ENCODE data around the gene PRKN. TPM values are rescaled to one million over a fixed set of nuclear protein-coding genes. Genes with fewer than 3 reads are reported as not detected.

Gene PRKN
- total RNA-seq, 2 donors from 2014 or later, result 3.3 to 4.8 TPM

GRCh38 chr6:162442687-162443086 is 284.9 kb downstream of the PRKN start:
- H3K9me3 Mint-ChIP-seq, result peaks cover 12% of the 10 kb centered on the region
- no peak overlapping the region for H3K27ac Mint-ChIP-seq
- 42 to 70% methylated on average over 2 to 6 of the region's 6 CpGs for WGBS, 2 experiments (ENCODE audit: insufficient coverage in 1 of 2, insufficient read length in 1 of 2)

GRCh38 chr6:162441991-162442390 is 285.6 kb downstream of the PRKN start:
- H3K27me3 Mint-ChIP-seq (ENCODE audit: insufficient read depth), result no peaks in the 10 kb centered on the region

More at GRCh38 chr6:162442687-162443086, 284.9 kb downstream of the PRKN start:
- peak; percentile 83 for DNase-seq
- H3K4me1 ChIP-seq (ENCODE audit: control insufficient read depth, insufficient read depth, low read length), result no peaks in the 10 kb centered on the region
- H3K27me3 ChIP-seq (ENCODE audit: control insufficient read depth, insufficient read depth, low read length, poor library complexity, severe bottlenecking), result no peaks in the 10 kb centered on the region
- H3K4me3 ChIP-seq (ENCODE audit: low read length), result no peak overlapping the region
- Mint-ChIP-seq H3K4me3 (no peak overlapping the region), H3K4me1 (no peaks in the 10 kb centered on the region), H3K27me3 (ENCODE audit: insufficient read depth) (no peaks in the 10 kb centered on the region), H3K36me3 (ENCODE audit: low read depth) (no peaks in the 10 kb centered on the region)
- H3K27ac ChIP-seq (ENCODE audit: low read depth, low read length), result no peak overlapping the region
- no peaks in the 10 kb centered on the region for H3K36me3 ChIP-seq (ENCODE audit: control insufficient read depth, insufficient read depth, low read length)
- TF ChIP-seq, protein P1, sequence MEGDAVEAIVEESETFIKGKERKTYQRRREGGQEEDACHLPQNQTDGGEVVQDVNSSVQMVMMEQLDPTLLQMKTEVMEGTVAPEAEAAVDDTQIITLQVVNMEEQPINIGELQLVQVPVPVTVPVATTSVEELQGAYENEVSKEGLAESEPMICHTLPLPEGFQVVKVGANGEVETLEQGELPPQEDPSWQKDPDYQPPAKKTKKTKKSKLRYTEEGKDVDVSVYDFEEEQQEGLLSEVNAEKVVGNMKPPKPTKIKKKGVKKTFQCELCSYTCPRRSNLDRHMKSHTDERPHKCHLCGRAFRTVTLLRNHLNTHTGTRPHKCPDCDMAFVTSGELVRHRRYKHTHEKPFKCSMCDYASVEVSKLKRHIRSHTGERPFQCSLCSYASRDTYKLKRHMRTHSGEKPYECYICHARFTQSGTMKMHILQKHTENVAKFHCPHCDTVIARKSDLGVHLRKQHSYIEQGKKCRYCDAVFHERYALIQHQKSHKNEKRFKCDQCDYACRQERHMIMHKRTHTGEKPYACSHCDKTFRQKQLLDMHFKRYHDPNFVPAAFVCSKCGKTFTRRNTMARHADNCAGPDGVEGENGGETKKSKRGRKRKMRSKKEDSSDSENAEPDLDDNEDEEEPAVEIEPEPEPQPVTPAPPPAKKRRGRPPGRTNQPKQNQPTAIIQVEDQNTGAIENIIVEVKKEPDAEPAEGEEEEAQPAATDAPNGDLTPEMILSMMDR (conservative IDR thresholded peaks at IDR 0.05), result peak; percentile 92
- no peak overlapping the region for H3K9ac ChIP-seq (ENCODE audit: extremely low read depth, low read length, poor library complexity, severe bottlenecking)
- H3K9me3 ChIP-seq (ENCODE audit: control insufficient read depth, low read length), result peaks cover 8% of the 10 kb centered on the region

GRCh38 chr6:162438980-162439379 is 288.6 kb downstream of the PRKN start:
- TF ChIP-seq, protein P1 (conservative IDR thresholded peaks at IDR 0.05), result no peak
- 64 to 95% methylated on average over 1 to 2 of the region's 2 CpGs for WGBS, 2 experiments (ENCODE audit: insufficient coverage in 1 of 2, insufficient read length in 1 of 2)
- Mint-ChIP-seq H3K4me3 (no peak overlapping the region), H3K27ac (no peak overlapping the region), H3K27me3 (ENCODE audit: insufficient read depth) (no peaks in the 10 kb centered on the region), H3K9me3 (peaks cover 12% of the 10 kb centered on the region), H3K4me1 (no peaks in the 10 kb centered on the region), H3K36me3 (ENCODE audit: low read depth) (no peaks in the 10 kb centered on the region)
- no peaks in the 10 kb centered on the region for H3K4me1 ChIP-seq (ENCODE audit: control insufficient read depth, insufficient read depth, low read length)
- no peaks in the 10 kb centered on the region for H3K36me3 ChIP-seq (ENCODE audit: control insufficient read depth, insufficient read depth, low read length)
- no peak for DNase-seq
- peak overlapping the region; percentile 76 for H3K27ac ChIP-seq (ENCODE audit: low read depth, low read length)
- no peak overlapping the region for H3K9ac ChIP-seq (ENCODE audit: extremely low read depth, low read length, poor library complexity, severe bottlenecking)
- no peaks in the 10 kb centered on the region for H3K27me3 ChIP-seq (ENCODE audit: control insufficient read depth, insufficient read depth, low read length, poor library complexity, severe bottlenecking)
- H3K9me3 ChIP-seq (ENCODE audit: control insufficient read depth, low read length), result peaks cover 12% of the 10 kb centered on the region
- no peak overlapping the region for H3K4me3 ChIP-seq (ENCODE audit: low read length)

More at GRCh38 chr6:162441991-162442390, 285.6 kb downstream of the PRKN start:
- Histone ChIP-seq H3K9me3 (ENCODE audit: control insufficient read depth, low read length) (peaks cover 12% of the 10 kb centered on the region), H3K27ac (ENCODE audit: low read depth, low read length) (no peak overlapping the region), H3K4me3 (ENCODE audit: low read length) (no peak overlapping the region), H3K27me3 (ENCODE audit: control insufficient read depth, insufficient read depth, low read length, poor library complexity, severe bottlenecking) (no peaks in the 10 kb centered on the region), H3K4me1 (ENCODE audit: control insufficient read depth, insufficient read depth, low read length) (no peaks in the 10 kb centered on the region), H3K36me3 (ENCODE audit: control insufficient read depth, insufficient read depth, low read length) (no peaks in the 10 kb centered on the region), H3K9ac (ENCODE audit: extremely low read depth, low read length, poor library complexity, severe bottlenecking) (no peak overlapping the region)
- peaks cover 12% of the 10 kb centered on the region for H3K9me3 Mint-ChIP-seq
- H3K27ac Mint-ChIP-seq, result no peak overlapping the region
- TF ChIP-seq, protein P1 (conservative IDR thresholded peaks at IDR 0.05), result no peak
- 76 to 83% methylated on average over 4 to 5 of the region's 5 CpGs for WGBS, 2 experiments (ENCODE audit: insufficient coverage in 1 of 2, insufficient read length in 1 of 2)
- no peaks in the 10 kb centered on the region for H3K36me3 Mint-ChIP-seq (ENCODE audit: low read depth)
- DNase-seq, result no peak
- H3K4me1 Mint-ChIP-seq, result no peaks in the 10 kb centered on the region
- no peak overlapping the region for H3K4me3 Mint-ChIP-seq

Data from endodermal cell (in vitro differentiated cells).